Keratinocyte (primary cell): ENCODE data around the gene AK8. TPM values are rescaled to one million over a fixed set of nuclear protein-coding genes. Genes with fewer than 3 reads are reported as not detected.

Experiments used
- DNase-seq: peaks from one replicate; pipeline ENCODE4 v3.0.0-alpha.2; 2011; ENCODE audit warnings: low read depth, missing footprints, low spot score
- FAIRE-seq: peaks from 2 replicates; lab custom pipeline; 2011; peaks lifted over from hg19 to GRCh38; lab: Jason Lieb, UNC
- H2AFZ ChIP-seq: 2 replicates; pipeline ENCODE4 v1.6.0; 2012; ENCODE audit warnings: low read length, control low read depth, inconsistent platforms; ENCODE audit not compliant: control insufficient read depth
- H3K27ac ChIP-seq: 2 replicates; pipeline ENCODE4 v1.5.1; 2011; ENCODE audit warnings: low read length; ENCODE audit not compliant: control insufficient read depth, insufficient read depth
- H3K27me3 ChIP-seq: 3 replicates; pipeline ENCODE4 v1.6.0; 2011; ENCODE audit warnings: low read length; ENCODE audit not compliant: control insufficient read depth, insufficient read depth; ENCODE audit errors: extremely low read depth
- H3K36me3 ChIP-seq, 2 experiments: 2 replicates in 1 of 2; 3 replicates in 1 of 2; pipeline ENCODE4 v1.5.1; 2011; ENCODE audit warnings: low read length in 2 of 2, mild to moderate bottlenecking in 1 of 2; ENCODE audit not compliant: control insufficient read depth in 2 of 2, insufficient read depth in 2 of 2; ENCODE audit errors: extremely low read depth in 1 of 2
- H3K4me1 ChIP-seq: 3 replicates; pipeline ENCODE4 v1.5.1; 2011; ENCODE audit warnings: low read length; ENCODE audit not compliant: control insufficient read depth, insufficient read depth; ENCODE audit errors: extremely low read depth
- H3K4me2 ChIP-seq: 3 replicates; pipeline ENCODE4 v1.6.0; 2011; ENCODE audit warnings: low read depth, low read length; ENCODE audit not compliant: control insufficient read depth, insufficient read depth; ENCODE audit errors: extremely low read depth
- H3K4me3 ChIP-seq, 3 experiments: fragments of 200-600 bp in 1 of 3; sonication (generic) in 1 of 3; 2 replicates in 2 of 3; 3 replicates in 1 of 3; pipeline ENCODE4 v1.5.1; 2011 to 2016; ENCODE audit warnings: low read length in 3 of 3, mild to moderate bottlenecking in 3 of 3, control low read depth in 2 of 3, inconsistent platforms in 1 of 3, low read depth in 1 of 3, mixed read lengths in 1 of 3, mixed run types in 1 of 3, moderate library complexity in 1 of 3; ENCODE audit not compliant: control insufficient read depth in 2 of 3, insufficient read depth in 2 of 3; ENCODE audit errors: extremely low read depth in 1 of 3
- H3K79me2 ChIP-seq: 2 replicates; pipeline ENCODE4 v1.6.0; 2012; ENCODE audit warnings: low read length; ENCODE audit not compliant: control insufficient read depth, insufficient read depth
- H3K9ac ChIP-seq: 3 replicates; pipeline ENCODE4 v1.6.0; 2011; ENCODE audit warnings: low read length; ENCODE audit not compliant: control insufficient read depth, insufficient read depth; ENCODE audit errors: extremely low read depth
- H3K9me1 ChIP-seq: 3 replicates; pipeline ENCODE4 v1.6.0; 2011; ENCODE audit warnings: low read length; ENCODE audit not compliant: control insufficient read depth, insufficient read depth; ENCODE audit errors: extremely low read depth
- H3K9me3 ChIP-seq: 2 replicates; pipeline ENCODE4 v1.5.1; 2012; ENCODE audit warnings: low read depth, low read length; ENCODE audit not compliant: control insufficient read depth
- H4K20me1 ChIP-seq: 3 replicates; pipeline ENCODE4 v1.6.0; 2011; ENCODE audit warnings: low read length; ENCODE audit not compliant: control insufficient read depth, insufficient read depth; ENCODE audit errors: extremely low read depth
- EZH2 ChIP-seq: IDR thresholded peaks from one replicate; pipeline ENCODE4 v1.6.1; 2012; ENCODE audit warnings: inconsistent platforms, mild to moderate bottlenecking, low read length, moderate library complexity
- dilution Hi-C: fragments of 300-500 bp; cut with MboI; formaldehyde crosslinking; loops from one replicate; pipeline ENCODE4 v1.7.0; 2020; ENCODE audit warnings: low sequenced_read_pairs; ENCODE audit not compliant: extremely low pct_ligation_motif_present
- polyA plus RNA-seq, 5 experiments: library from polyadenylated mRNA; depleted of rRNA in 3 of 5; stranded (reverse) in 3 of 5; stranded (forward) in 1 of 5; unstranded in 1 of 5; fragments of >200 nt; gene quantifications; 1 replicate in 1 of 5; 2 replicates in 3 of 5; 3 replicates in 1 of 5; pipeline versions ENCODE4 v1.2.1 to v1.2.3, GENCODE V29; 2011 to 2012; ENCODE audit warnings: missing spikeins in 2 of 5, low read depth in 1 of 5, low replicate concordance in 1 of 5
- TF ChIP-seq, protein P1 (sequence below), 3 experiments: IDR thresholded peaks in 1 of 3; conservative IDR thresholded peaks in 1 of 3; optimal IDR thresholded peaks in 1 of 3; 2 replicates in 2 of 3; 3 replicates in 1 of 3; pipeline versions ENCODE3 to v1.5.1; 2011; ENCODE audit warnings: low read length in 3 of 3, mild to moderate bottlenecking in 3 of 3, moderate library complexity in 2 of 3, control low read depth in 1 of 3, inconsistent platforms in 1 of 3; ENCODE audit not compliant: insufficient read depth in 2 of 3; ENCODE audit errors: extremely low read depth in 1 of 3

The AK8 gene
- polyA plus RNA-seq, 1 donor (not counting 4 experiments of a cell fraction or from before 2014, with no cell fraction given) = 0.24 TPM

GRCh38 chr9:132809677-132810271 is 68.3 kb downstream of the AK8 start:
- Histone ChIP-seq H3K4me2 (no peak overlapping the region), H3K79me2 (no peaks in the 10 kb centered on the region), H3K4me1 (peaks cover 6% of the 10 kb centered on the region), H3K27ac (no peak overlapping the region), H3K9me1 (no peaks in the 10 kb centered on the region), H3K36me3 (no peaks in the 10 kb centered on the region), H4K20me1 (no peaks in the 10 kb centered on the region), H3K4me3 (no peak overlapping the region), H3K27me3 (peaks cover 29% of the 10 kb centered on the region), H2AFZ (no peak overlapping the region), H3K9me3 (no peaks in the 10 kb centered on the region), H3K9ac (no peak overlapping the region)
- dilution Hi-C loops = no loop called here
- no peak for TF ChIP-seq EZH2
- TF ChIP-seq, protein P1, sequence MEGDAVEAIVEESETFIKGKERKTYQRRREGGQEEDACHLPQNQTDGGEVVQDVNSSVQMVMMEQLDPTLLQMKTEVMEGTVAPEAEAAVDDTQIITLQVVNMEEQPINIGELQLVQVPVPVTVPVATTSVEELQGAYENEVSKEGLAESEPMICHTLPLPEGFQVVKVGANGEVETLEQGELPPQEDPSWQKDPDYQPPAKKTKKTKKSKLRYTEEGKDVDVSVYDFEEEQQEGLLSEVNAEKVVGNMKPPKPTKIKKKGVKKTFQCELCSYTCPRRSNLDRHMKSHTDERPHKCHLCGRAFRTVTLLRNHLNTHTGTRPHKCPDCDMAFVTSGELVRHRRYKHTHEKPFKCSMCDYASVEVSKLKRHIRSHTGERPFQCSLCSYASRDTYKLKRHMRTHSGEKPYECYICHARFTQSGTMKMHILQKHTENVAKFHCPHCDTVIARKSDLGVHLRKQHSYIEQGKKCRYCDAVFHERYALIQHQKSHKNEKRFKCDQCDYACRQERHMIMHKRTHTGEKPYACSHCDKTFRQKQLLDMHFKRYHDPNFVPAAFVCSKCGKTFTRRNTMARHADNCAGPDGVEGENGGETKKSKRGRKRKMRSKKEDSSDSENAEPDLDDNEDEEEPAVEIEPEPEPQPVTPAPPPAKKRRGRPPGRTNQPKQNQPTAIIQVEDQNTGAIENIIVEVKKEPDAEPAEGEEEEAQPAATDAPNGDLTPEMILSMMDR (optimal IDR thresholded peaks at IDR 0.05 in 1 of 3, IDR thresholded peaks at IDR 0.05 in 1 of 3, conservative IDR thresholded peaks at IDR 0.05 in 1 of 3; ENCODE audit: extremely low read depth in 1 of 3, insufficient read depth in 2 of 3, low read length in 3 of 3) = no peak
- DNase-seq = no peak
- no peak for FAIRE-seq

DNA sequence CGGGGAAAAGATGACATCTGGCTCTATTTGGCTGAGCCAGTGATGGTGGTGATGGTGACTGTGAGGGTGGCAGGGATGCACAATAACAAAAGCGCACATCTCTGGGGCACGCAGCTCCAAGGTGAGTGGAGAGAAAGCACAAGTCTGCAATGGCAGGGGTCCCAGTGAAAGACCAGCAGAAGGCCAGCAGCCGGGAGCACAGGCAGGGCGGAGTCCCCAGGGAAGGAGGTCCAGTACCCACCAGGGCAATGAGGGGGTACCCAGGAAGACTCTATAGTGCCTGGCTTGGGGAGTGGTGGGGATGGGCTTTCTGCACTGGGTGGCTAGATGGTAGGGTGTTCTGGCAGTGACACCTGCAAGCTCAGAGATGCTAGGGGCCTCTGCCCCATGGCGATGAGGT is 69.4 kb downstream of the AK8 start:
- DNase-seq (no peak), FAIRE-seq (no peak)
- H3K4me2 ChIP-seq = no peak overlapping the region
- TF ChIP-seq, protein P1 (optimal IDR thresholded peaks at IDR 0.05 in 1 of 3, IDR thresholded peaks at IDR 0.05 in 1 of 3, conservative IDR thresholded peaks at IDR 0.05 in 1 of 3; ENCODE audit: extremely low read depth in 1 of 3, insufficient read depth in 2 of 3, low read length in 3 of 3) = no peak
- TF ChIP-seq EZH2 = no peak
- H2AFZ ChIP-seq = no peak overlapping the region
- peaks cover 37% of the 10 kb centered on the region for H3K27me3 ChIP-seq
- dilution Hi-C loops = no loop called here
- H3K79me2 ChIP-seq = no peaks in the 10 kb centered on the region
- H3K27ac ChIP-seq = no peak overlapping the region
- no peak overlapping the region for H3K9ac ChIP-seq
- H3K4me1 ChIP-seq = peaks cover 6% of the 10 kb centered on the region
- H3K4me3 ChIP-seq = no peak overlapping the region
- H4K20me1 ChIP-seq = no peaks in the 10 kb centered on the region
- no peaks in the 10 kb centered on the region for H3K36me3 ChIP-seq
- no peaks in the 10 kb centered on the region for H3K9me1 ChIP-seq
- no peaks in the 10 kb centered on the region for H3K9me3 ChIP-seq
